Muscle of leg (tissue), 11 donors: ENCODE data around the gene BCLAF1. TPM values are rescaled to one million over a fixed set of nuclear protein-coding genes. Genes with fewer than 3 reads are reported as not detected.

Experiments
- DNase-seq: peaks from one replicate; pipeline ENCODE4 v3.0.0; 2013
- H3K27ac ChIP-seq: one replicate; pipeline ENCODE4 v1.5.1; 2013; ENCODE audit warnings: mild to moderate bottlenecking, low read length, control low read depth
- H3K27me3 ChIP-seq: one replicate; pipeline ENCODE4 v1.6.1; 2013; ENCODE audit warnings: low read length; ENCODE audit not compliant: control insufficient read depth, insufficient read depth
- H3K36me3 ChIP-seq: one replicate; pipeline ENCODE4 v1.6.1; 2013; ENCODE audit warnings: low read length; ENCODE audit not compliant: control insufficient read depth, insufficient read depth
- H3K4me1 ChIP-seq: one replicate; pipeline ENCODE4 v1.6.1; 2013; ENCODE audit warnings: low read length; ENCODE audit not compliant: control insufficient read depth, insufficient read depth
- H3K4me3 ChIP-seq: one replicate; pipeline ENCODE4 v1.5.1; 2013; ENCODE audit warnings: low read length, control low read depth
- H3K9me3 ChIP-seq: replicated peaks from 2 replicates; pipeline ENCODE4 v1.6.1; 2013; ENCODE audit warnings: low read depth, low read length; ENCODE audit not compliant: control insufficient read depth
- WGBS: methylation state at CpG from one replicate; pipeline ENCODE4 v1.1.5; 2013; ENCODE audit warnings: missing lambda C conversion rate; ENCODE audit not compliant: insufficient coverage; 5-methylcytosine and 5-hydroxymethylcytosine counted together
- polyA plus RNA-seq, 8 donors: library from polyadenylated mRNA; unstranded; fragments of 120-200 nt; gene quantifications; one replicate each; pipeline versions ENCODE4 v1.2.1 to v1.2.3, GENCODE V29; 2013; ENCODE audit warnings: inconsistent platforms in 1 of 8, low replicate concordance in 1 of 8; ENCODE audit not compliant: insufficient read length in 8 of 8, insufficient read depth in 1 of 8
- total RNA-seq: library from RNA; stranded (reverse); fragments of 120-200 nt; gene quantifications from one replicate; pipeline ENCODE4 v1.2.4, GENCODE V29; 2013

The BCLAF1 gene
- total and polyA plus RNA-seq, 9 donors, result 75.5 to 159 (median 118) TPM

DNA sequence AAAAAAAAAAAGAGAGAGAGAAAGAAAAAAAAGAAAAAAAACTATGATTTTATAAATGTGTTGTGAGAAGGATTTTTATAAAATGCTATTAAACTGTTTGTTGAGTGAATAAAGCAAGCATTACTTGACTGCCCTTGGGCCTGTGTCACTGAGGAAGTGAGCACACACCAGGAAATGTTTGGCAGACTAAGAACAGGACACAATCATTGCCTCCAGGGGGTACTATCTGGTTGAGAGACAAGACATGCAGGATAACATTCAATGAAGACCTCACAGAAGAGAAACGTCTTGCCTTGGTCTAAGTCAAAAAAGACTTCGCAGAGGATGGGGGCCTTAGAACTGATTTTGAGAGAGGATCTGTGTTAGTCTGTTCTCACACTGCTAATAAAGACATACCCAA, 80.2 kb downstream of the BCLAF1 start:
- H3K9me3 ChIP-seq, result no peaks in the 10 kb centered on the region
- no peak overlapping the region for H3K27ac ChIP-seq
- no peaks in the 10 kb centered on the region for H3K36me3 ChIP-seq
- no CpG with 5 or more reads among the region's 2 CpGs for WGBS
- H3K4me3 ChIP-seq, result no peak overlapping the region
- H3K27me3 ChIP-seq, result no peaks in the 10 kb centered on the region
- no peaks in the 10 kb centered on the region for H3K4me1 ChIP-seq
- DNase-seq, result no peak

DNA sequence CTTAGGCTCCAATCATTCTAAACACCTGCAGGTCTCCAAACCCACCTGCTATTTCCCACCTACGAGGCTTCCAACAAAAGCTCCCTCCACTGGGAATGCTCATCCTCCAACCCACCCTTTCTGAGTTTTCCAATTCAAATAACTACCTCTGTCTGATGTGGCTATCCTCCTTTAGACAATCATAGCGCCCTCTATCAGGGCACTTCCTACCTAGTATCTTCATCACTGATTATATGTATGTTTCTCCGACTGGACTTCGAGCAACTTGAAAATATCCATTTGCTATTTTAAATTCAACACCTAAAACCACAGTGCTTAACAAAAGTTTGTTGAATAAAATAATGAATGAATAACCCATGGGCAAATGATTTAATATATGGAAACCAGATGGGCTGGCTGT, 80.9 kb downstream of the BCLAF1 start:
- H3K4me1 ChIP-seq, result no peaks in the 10 kb centered on the region
- no peaks in the 10 kb centered on the region for H3K9me3 ChIP-seq
- H3K27me3 ChIP-seq, result no peaks in the 10 kb centered on the region
- WGBS, result 63% methylated on average over 2 of the region's 4 CpGs
- no peak overlapping the region for H3K27ac ChIP-seq
- H3K4me3 ChIP-seq, result no peak overlapping the region
- DNase-seq, result no peak
- H3K36me3 ChIP-seq, result no peaks in the 10 kb centered on the region

Other genes starting within 250 kb of the BCLAF1 start
- gene MTFR2, start 39.5 kb downstream of the BCLAF1 start, total RNA-seq, result 0.58 TPM
- gene MTFR2, start 39.5 kb downstream of the BCLAF1 start, polyA plus RNA-seq, result 1 to 10 TPM; 1.1 to 2.4 (median 1.6) TPM